Measurements from ENCODE around the gene STC2. TPM values are rescaled to one million over a fixed set of nuclear protein-coding genes. Genes with fewer than 3 reads are reported as not detected.

Gene STC2
- total and polyA plus RNA-seq, 5 experiments from 2014 or later, result not detected

DNA sequence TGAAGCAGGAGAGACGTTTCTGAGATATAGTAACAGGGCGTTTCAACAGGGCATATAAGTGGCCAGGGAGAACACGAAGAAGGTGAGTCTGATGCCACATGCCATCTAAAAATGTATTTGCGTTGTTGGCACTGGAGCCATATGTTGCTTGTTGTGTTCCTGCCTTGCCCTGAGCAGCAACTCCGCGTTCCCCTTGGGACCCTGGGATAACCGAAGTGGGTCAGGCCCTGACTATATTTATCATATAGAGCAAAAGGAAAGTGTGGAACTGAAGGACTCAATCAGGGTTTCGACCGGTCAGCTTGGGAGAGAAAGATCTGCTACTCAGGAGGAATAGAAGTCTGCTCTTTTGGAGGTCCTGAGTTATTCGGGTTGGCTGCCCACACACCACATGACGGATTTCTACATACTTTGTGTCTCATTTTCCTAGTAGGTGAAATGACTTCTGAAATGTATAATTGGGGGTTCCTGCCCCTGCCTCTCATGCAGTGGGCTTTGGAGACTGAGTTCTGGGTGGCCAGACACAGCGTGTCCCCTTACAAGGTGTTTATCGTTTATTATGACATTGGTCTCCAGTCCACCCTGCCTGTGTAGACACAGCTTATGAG is 3.0 kb downstream of the STC2 start:
- no peaks in the 10 kb centered on the region for H3K36me3 Mint-ChIP-seq
- DNase-seq, result no peak
- H3K27me3 Mint-ChIP-seq, result peaks cover 35 to 74% (median 56%) of the 10 kb centered on the region in 5 donors
- no peak overlapping the region for H3K27ac Mint-ChIP-seq
- peaks cover 11 to 28% (median 26%) of the 10 kb centered on the region in 4 donors for H3K4me1 Mint-ChIP-seq
- H3K4me3 Mint-ChIP-seq, result peak overlapping the region in 3 of 10 donors; percentile 41 to 53 (median 48)
- POLR2A ChIA-PET, result no interaction called here
- peaks cover 0 to 1% (median 0%) of the 10 kb centered on the region in 9 donors for H3K9me3 Mint-ChIP-seq
- ATAC-seq, result no peak

DNA sequence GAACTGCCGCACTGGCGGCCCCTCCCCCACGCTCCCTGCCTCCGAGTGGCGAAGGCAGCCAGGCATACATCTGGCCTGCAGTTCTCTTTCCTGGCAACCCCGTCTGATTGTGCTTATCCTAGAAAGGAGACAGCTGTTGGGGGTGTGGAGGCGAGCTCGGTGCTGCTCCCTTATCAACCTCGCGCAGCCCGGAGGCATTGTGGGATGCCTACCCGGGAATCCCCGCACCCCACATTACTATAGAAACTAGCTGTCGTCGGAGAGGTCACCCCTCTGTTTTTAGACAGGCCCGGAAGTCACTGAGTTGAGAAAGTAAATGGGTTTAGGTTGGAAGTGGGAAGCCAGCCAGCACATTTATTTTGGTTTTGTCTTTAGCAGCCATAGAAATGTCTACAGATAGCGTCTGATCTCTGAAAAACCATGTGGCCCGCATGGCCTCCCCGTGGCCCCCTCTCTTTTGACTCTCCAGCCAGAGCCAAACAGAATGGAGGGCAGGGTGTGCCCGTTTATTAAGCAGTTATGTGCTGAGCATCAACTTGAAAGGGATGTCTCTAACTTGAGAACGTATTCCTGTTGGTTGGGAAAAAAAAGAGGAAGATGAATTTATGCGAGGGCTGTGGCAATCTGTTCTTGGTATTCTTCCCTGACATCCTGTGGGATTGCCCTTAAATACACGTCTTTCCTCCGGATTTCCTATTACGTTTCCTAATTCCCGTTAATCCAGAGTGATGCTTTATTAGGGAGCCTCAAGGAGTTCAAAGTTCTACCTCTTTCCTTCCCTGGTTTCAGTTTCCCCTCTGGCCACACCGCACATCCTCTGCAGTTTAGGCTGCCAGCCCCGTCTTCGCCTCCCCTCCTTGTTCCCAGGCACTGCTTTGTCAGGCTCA is 3.9 kb downstream of the STC2 start:
- POLR2A ChIA-PET, result no interaction called here
- Mint-ChIP-seq H3K27ac (no peak overlapping the region), H3K27me3 (peaks cover 35 to 81% (median 58%) of the 10 kb centered on the region in 5 donors), H3K36me3 (no peaks in the 10 kb centered on the region), H3K9me3 (peaks cover 0 to 1% (median 0%) of the 10 kb centered on the region in 9 donors), H3K4me3 (peak overlapping the region in 9 of 10 donors; percentile 16 to 69 (median 46)), H3K4me1 (peaks cover 11 to 28% (median 25%) of the 10 kb centered on the region in 4 donors)
- DNase-seq (no peak), ATAC-seq (peak in 1 of 2 donors; percentile 58)

DNA sequence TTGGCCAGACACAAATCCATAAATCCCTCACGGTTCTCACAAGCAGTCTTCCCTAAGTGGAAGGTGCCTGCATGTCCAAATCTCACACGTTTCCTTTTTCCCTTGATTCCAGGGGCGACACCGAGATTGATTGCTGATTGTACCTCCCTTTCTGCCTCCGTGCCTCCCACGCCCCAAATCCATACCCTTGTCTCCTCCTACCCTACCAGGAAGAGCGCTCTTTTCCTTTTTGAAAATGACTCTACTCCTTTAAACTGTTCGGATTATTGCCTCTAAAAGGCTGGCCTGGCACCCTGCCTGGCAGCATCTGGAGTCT is 4.5 kb downstream of the STC2 start:
- ATAC-seq, result no peak
- POLR2A ChIA-PET, result no interaction called here
- Mint-ChIP-seq H3K27me3 (peaks cover 32 to 81% (median 53%) of the 10 kb centered on the region in 5 donors), H3K4me3 (peak overlapping the region in 6 of 10 donors; percentile 16 to 69 (median 47)), H3K9me3 (peaks cover 0 to 1% (median 0%) of the 10 kb centered on the region in 9 donors), H3K4me1 (peaks cover 9 to 23% (median 21%) of the 10 kb centered on the region in 4 donors), H3K27ac (no peak overlapping the region), H3K36me3 (no peaks in the 10 kb centered on the region)
- DNase-seq, result no peak

DNA sequence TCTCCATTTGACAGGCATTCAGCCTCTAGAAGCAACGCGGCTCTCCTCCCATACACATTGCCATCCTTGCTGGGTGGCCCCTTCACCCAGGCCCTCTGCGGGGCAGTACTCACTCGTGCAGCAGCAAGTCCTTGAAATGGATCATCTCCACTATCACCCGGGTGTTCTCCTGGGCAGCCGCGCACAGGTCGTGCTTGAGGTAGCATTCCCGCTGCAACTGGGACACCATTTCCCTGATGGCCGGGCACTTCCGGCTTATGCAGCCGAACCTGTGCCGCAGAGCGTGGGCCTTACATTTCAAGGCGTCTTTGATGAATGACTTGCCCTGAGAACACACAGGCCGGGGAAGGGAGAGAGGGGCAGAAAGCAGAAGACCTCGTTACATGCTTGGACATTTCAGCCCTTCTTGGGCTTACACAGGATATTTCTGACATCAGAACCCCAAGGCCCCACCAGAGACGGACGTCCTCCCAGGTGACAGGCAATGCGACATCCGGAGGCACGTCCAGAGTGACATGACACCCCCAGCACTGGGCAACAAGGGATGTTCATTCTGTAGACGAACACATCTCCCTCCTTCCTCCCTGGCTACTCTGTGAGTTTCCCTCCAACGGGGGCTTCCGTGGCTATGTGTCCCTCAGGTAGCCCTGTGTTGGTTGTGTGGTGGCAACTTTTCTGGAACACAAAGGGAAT is 5.0 kb downstream of the STC2 start:
- Mint-ChIP-seq H3K27me3 (peaks cover 28 to 81% (median 53%) of the 10 kb centered on the region in 5 donors), H3K36me3 (no peaks in the 10 kb centered on the region), H3K9me3 (no peaks in the 10 kb centered on the region), H3K4me3 (no peak overlapping the region), H3K27ac (no peak overlapping the region), H3K4me1 (peaks cover 6 to 18% (median 16%) of the 10 kb centered on the region in 4 donors)
- ATAC-seq (no peak), DNase-seq (no peak)
- POLR2A ChIA-PET, result no interaction called here

DNA sequence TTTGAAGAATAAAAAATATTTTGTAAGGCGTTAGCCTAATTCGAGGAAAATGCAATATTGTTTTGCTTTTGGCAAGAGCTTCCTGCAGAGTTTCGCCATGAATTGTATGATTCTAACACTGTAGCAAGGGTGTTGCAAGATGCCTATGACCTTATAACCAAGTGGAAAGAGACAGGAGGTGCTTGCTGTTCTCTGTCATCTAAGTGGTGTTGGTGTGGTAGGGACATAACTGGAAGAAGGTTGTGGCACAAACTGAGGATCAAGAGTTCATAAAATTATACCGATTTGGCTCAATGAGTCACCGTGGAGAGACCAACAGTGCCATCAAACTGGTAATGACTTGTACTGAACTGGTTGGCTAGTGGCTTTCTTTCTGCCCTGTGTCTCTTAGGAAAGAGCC is 6.3 kb downstream of the STC2 start:
- Mint-ChIP-seq H3K9me3 (no peaks in the 10 kb centered on the region), H3K27me3 (peaks cover 24 to 81% (median 56%) of the 10 kb centered on the region in 5 donors), H3K27ac (no peak overlapping the region), H3K4me3 (no peak overlapping the region), H3K4me1 (peaks cover 2 to 14% (median 13%) of the 10 kb centered on the region in 4 donors), H3K36me3 (no peaks in the 10 kb centered on the region)
- POLR2A ChIA-PET, result no interaction called here
- ATAC-seq (no peak), DNase-seq (no peak)

DNA sequence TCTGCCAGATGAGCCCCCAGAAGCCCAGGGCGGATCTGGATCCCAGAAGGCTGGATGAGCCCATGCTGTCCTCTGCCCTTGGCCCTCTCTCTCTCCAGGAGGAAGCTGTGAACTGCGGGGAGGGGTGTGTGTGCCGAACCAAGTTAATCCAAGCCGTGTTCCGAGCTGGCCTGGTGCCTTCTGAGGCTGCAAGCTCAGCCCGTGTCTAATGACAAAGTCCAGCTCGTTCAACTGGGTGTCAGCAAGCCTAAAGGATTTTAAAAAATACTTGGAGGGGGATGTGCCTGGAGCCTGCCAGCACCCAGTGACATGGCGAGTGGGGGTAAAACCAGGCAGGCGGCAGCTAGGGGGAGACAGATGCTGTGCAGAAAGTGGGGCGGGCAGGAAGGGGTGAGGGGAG is 8.0 kb downstream of the STC2 start:
- H3K9me3 Mint-ChIP-seq, result no peaks in the 10 kb centered on the region
- H3K4me1 Mint-ChIP-seq, result peaks cover 2 to 14% (median 8%) of the 10 kb centered on the region in 4 donors
- H3K4me3 Mint-ChIP-seq, result no peak overlapping the region
- POLR2A ChIA-PET, result no interaction called here
- DNase-seq, result no peak
- no peaks in the 10 kb centered on the region for H3K36me3 Mint-ChIP-seq
- no peak overlapping the region for H3K27ac Mint-ChIP-seq
- ATAC-seq, result no peak
- H3K27me3 Mint-ChIP-seq, result peaks cover 21 to 81% (median 57%) of the 10 kb centered on the region in 5 donors

DNA sequence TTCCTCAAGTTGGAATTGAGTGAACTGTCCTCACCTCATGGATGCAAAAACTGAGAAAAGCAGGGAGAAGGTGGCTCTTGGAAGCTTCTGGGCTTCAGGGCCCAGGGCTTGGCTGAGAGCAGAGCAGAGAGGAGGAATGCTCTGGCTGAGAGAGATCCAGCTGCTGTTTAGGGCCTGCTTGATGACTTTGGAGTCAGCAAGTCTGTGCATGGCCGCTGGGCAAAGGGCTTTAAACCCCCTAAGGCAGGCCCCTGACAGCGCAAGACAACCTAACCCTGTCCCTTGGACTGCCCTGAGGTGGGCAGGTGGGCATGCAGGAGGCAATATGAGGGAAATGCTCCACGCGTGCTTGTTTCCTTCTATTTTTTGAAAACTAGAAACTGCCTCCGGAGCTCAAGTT is 8.6 kb downstream of the STC2 start:
- Mint-ChIP-seq H3K27me3 (peaks cover 21 to 81% (median 53%) of the 10 kb centered on the region in 5 donors), H3K4me1 (peaks cover 2 to 10% (median 5%) of the 10 kb centered on the region in 4 donors), H3K4me3 (no peak overlapping the region), H3K27ac (no peak overlapping the region), H3K9me3 (no peaks in the 10 kb centered on the region), H3K36me3 (no peaks in the 10 kb centered on the region)
- POLR2A ChIA-PET, result no interaction called here
- DNase-seq (no peak), ATAC-seq (no peak)

DNA sequence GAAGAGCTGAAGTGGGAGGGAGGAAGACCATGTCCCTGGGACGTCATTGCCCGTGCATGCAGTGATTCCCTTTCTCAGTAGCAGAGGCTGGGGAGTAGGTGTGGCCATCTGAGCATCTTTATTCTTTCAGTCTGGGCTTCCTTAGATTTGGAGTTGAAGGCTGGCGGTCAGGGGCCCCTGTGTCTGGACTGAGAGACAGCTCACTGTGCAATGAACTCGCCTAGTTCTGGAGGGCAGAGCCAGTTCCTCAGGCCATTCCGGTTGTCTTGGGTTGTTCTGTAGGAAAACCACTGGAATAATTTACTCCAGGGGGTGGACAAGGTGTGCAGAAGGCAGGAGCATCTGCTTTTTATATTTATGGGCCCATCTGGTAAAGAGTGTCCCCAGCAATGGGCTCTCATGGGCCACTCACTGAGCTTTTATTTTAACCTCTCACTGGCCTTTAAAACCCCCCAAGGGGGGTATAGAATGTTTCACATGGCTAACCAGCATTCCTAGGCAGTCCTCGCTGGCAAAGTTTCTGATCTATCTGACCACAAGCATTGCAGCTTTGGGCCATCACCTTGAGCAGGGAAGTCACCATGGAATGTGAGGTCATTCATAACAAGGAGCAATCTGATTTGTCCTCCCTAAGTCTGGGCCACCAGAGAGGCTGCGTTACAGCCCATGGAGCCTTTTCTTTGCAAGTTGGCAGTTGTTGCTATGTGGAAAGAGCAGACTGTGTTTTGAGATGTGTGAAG is 9.2 kb downstream of the STC2 start:
- Mint-ChIP-seq H3K9me3 (no peaks in the 10 kb centered on the region), H3K4me1 (peaks cover 0 to 4% (median 3%) of the 10 kb centered on the region in 4 donors), H3K27me3 (peaks cover 17 to 81% (median 51%) of the 10 kb centered on the region in 5 donors), H3K36me3 (no peaks in the 10 kb centered on the region), H3K27ac (no peak overlapping the region), H3K4me3 (no peak overlapping the region)
- POLR2A ChIA-PET, result no interaction called here
- ATAC-seq, result no peak
- DNase-seq, result no peak

DNA sequence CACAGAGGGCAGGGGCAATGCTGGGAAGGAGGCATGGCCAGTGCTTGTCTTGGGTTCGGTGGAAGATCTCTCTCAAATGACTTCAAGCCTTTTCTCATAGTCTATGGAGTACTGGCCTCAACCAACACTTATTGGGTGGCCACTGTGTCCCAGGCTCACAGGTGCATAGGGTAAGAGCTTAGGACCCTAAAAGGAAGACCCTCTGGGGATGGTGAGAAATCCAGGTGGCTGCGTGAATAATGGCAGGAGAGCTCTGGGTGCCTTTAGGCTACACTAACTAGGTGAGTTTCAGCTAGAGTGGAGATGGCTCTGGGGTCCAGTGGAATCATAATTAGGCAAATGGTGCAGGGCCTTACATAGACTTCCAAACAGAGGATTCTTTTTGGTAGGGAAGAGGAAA is 9.9 kb downstream of the STC2 start:
- ATAC-seq, result no peak
- H3K4me1 Mint-ChIP-seq, result no peaks in the 10 kb centered on the region
- no peak overlapping the region for H3K27ac Mint-ChIP-seq
- H3K4me3 Mint-ChIP-seq, result no peak overlapping the region
- H3K27me3 Mint-ChIP-seq, result peaks cover 15 to 80% (median 47%) of the 10 kb centered on the region in 5 donors
- no peaks in the 10 kb centered on the region for H3K36me3 Mint-ChIP-seq
- DNase-seq, result no peak
- POLR2A ChIA-PET, result no interaction called here
- H3K9me3 Mint-ChIP-seq, result no peaks in the 10 kb centered on the region

DNA sequence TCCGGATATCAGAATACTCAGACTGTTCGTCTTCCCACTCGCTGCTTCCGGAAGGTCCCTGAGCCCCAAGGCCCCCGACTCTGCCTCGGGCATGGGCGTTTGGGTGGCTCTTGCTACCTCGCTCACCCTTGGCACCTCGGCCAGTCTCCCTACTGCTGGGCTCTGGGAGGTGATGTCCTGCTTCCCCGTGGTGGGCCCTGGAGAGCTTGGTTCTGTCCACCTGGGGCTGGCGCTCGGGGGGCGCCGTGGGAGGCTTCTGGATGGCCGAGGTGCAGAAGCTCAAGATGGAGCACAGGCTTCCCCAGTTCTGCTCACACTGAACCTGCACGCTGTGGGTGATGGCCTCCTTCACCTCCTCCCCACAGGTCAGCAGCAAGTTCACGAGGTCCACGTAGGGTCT is 10.4 kb downstream of the STC2 start:
- Mint-ChIP-seq H3K4me1 (no peaks in the 10 kb centered on the region), H3K27me3 (peaks cover 16 to 84% (median 46%) of the 10 kb centered on the region in 5 donors), H3K9me3 (no peaks in the 10 kb centered on the region), H3K4me3 (no peak overlapping the region), H3K36me3 (no peaks in the 10 kb centered on the region), H3K27ac (no peak overlapping the region)
- DNase-seq (no peak), ATAC-seq (no peak)
- POLR2A ChIA-PET, result no interaction called here

DNA sequence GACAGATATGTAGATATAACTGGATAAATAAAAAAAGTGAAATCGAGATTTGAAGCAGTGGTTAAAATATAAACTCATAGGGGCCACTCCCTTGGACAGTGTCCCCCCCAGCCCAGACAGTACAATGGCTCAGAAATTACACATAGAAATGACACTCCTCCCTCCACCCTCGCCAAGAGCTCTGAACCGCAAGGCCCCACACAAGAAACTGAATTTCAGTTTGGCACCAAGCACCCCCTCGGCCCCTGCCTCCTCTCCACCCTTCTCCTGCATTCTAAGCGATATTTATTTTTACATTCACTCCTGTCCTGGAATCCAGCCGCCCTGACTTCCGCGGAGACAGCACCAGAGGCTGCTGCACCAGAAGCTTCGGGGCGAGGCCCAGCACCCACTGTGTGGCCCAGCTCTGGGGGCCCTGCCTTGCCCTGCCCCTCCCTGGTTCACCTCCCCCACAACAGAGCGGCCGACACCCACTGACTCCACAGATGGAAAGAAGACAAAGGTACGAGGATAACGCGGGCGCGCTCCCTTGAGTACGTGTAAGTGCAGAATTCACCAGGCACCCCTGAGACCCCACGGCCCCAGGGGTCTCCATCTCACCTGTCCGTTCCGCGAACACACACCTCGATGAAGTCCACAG is 11.0 kb downstream of the STC2 start:
- H3K27me3 Mint-ChIP-seq, result peaks cover 18 to 86% (median 48%) of the 10 kb centered on the region in 5 donors
- H3K27ac Mint-ChIP-seq, result peak overlapping the region in 1 of 10 donors; percentile 70
- POLR2A ChIA-PET, result no interaction called here
- DNase-seq, result no peak
- no peak for ATAC-seq
- H3K4me1 Mint-ChIP-seq, result no peaks in the 10 kb centered on the region
- no peaks in the 10 kb centered on the region for H3K36me3 Mint-ChIP-seq
- no peaks in the 10 kb centered on the region for H3K9me3 Mint-ChIP-seq
- H3K4me3 Mint-ChIP-seq, result no peak overlapping the region

DNA sequence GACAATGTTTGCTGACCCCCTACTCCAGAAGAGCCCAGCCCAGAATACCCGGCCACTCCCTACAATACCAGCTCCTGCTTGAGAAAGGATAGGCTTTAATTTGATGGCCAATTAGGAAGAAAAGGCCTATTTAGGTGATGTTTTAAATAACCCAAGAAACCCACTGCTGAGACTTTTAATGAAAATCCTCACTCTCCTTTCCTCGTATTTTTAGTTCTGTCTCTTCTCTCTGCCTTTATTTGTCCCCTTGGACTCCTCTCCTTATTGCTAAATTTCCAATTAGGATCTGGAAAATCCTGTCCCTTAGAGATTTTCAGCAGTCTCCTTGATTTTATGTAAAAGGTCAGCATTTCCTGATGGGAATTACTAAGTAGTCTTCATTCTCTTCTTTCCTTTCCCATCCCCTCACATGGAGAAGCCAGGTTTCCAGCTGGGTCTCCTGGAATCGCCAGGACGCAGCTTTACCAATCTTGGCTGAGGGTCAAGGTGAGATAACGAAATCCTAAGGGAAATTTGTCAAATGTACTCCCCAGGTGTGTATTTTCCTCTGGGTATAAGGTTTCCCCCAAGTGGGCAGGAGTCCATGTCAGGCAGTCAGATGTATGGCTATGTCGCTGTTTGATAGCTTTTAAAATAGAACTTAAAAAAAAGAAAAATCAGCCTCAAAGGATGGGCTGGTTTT is 11.7 kb downstream of the STC2 start:
- no peak overlapping the region for H3K27ac Mint-ChIP-seq
- POLR2A ChIA-PET, result no interaction called here
- no peaks in the 10 kb centered on the region for H3K4me1 Mint-ChIP-seq
- H3K9me3 Mint-ChIP-seq, result no peaks in the 10 kb centered on the region
- H3K27me3 Mint-ChIP-seq, result peaks cover 24 to 94% (median 52%) of the 10 kb centered on the region in 5 donors
- H3K36me3 Mint-ChIP-seq, result no peaks in the 10 kb centered on the region
- ATAC-seq (no peak), DNase-seq (no peak)
- H3K4me3 Mint-ChIP-seq, result no peak overlapping the region
